Measurements from ENCODE around the gene RTP4. TPM values are rescaled to one million over a fixed set of nuclear protein-coding genes. Genes with fewer than 3 reads are reported as not detected.

Gene RTP4
- total and polyA plus RNA-seq, 2 of the 8 experiments (the other 6 are each of a cell fraction or from before 2014, with no cell fraction given), result not detected

DNA sequence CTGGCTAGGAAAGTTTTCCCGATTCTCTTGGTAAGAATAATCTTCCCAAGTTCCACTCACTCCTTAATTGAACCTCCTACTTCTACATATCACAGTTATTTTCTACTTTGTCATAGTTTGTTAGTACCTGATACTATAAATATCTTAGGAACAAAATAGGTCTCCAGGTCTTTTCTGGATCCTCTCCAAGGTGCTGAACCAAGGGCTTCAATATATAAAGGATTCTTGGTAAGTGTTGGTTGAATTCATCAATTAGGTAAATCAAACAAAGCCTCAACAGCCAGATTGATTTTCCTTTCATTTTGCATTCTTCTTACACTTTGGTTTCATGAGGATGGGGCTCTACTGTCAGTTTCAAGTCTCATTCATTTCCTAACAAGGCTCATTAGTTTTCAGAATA lies 27.6 kb upstream of the RTP4 start:
- Histone ChIP-seq H3K23me2 (ENCODE audit: low read depth, low read length) (no peaks in the 10 kb centered on the region), H2AK5ac (ENCODE audit: low read depth, low read length) (no peak overlapping the region), H4K91ac (replicated peaks; ENCODE audit: insufficient read length, low read length) (no peak overlapping the region), H4K20me1 (replicated peaks in 1 of 2; ENCODE audit: control insufficient read depth in 1 of 2, insufficient read depth in 2 of 2, low read length in 2 of 2) (no peaks in the 10 kb centered on the region), H3K23ac (ENCODE audit: insufficient read length) (no peak overlapping the region), H3K9me3 (ENCODE audit: insufficient read depth in 2 of 2, low read depth in 1 of 2, low read length in 1 of 2) (no peaks in the 10 kb centered on the region), H3K14ac (ENCODE audit: insufficient read length) (no peak overlapping the region), H3K9ac (replicated peaks in 1 of 4; ENCODE audit: extremely low read depth in 1 of 4, low read depth in 3 of 4, low read length in 3 of 4) (no peak overlapping the region), H3K4ac (replicated peaks; ENCODE audit: insufficient read length, low read depth, low read length) (no peak overlapping the region), H3K18ac (ENCODE audit: extremely low read depth, low read length) (no peak overlapping the region), H3K27me3 (replicated peaks in 1 of 4; ENCODE audit: control insufficient read depth in 3 of 4, extremely low read depth in 1 of 4, insufficient read depth in 3 of 4, low read length in 3 of 4) (no peaks in the 10 kb centered on the region), H3K79me2 (ENCODE audit: control insufficient read depth in 1 of 2, insufficient read depth in 2 of 2, low read length in 2 of 2) (no peaks in the 10 kb centered on the region), H3K4me2 (ENCODE audit: insufficient read depth in 1 of 2, low read depth in 2 of 2, low read length in 2 of 2) (no peak overlapping the region), H3K79me1 (ENCODE audit: low read depth, low read length) (no peaks in the 10 kb centered on the region), H3K36me3 (ENCODE audit: control insufficient read depth in 2 of 4, insufficient read depth in 4 of 4, low read length in 3 of 4) (no peaks in the 10 kb centered on the region), H4K8ac (ENCODE audit: extremely low read depth, insufficient read depth, low read length) (no peak overlapping the region), H3K27ac (ENCODE audit: low read depth, low read length) (no peak overlapping the region), H2BK120ac (replicated peaks; ENCODE audit: low read depth, low read length) (no peak overlapping the region), H4K5ac (ENCODE audit: insufficient read length, low read depth, low read length) (no peak overlapping the region), H2BK12ac (ENCODE audit: low read depth, low read length) (no peak overlapping the region), H3K4me1 (replicated peaks in 1 of 4; ENCODE audit: control insufficient read depth in 3 of 4, insufficient read depth in 4 of 4, low read length in 3 of 4) (no peaks in the 10 kb centered on the region), H2BK15ac (ENCODE audit: low read length) (no peak overlapping the region), H2BK5ac (ENCODE audit: low read depth, low read length) (no peak overlapping the region), H2AFZ (ENCODE audit: low read length) (no peak overlapping the region), H3K4me3 (ENCODE audit: extremely low read depth in 1 of 4, insufficient read depth in 2 of 4, low read depth in 3 of 4, low read length in 4 of 4) (no peak overlapping the region), H2BK20ac (ENCODE audit: low read length) (no peak overlapping the region), H3K56ac (replicated peaks; ENCODE audit: insufficient read length, low read depth, low read length) (no peak overlapping the region)
- no peak for DNase-seq (ENCODE audit: low read depth in 1 of 2, low spot score in 2 of 2)
- CTCF ChIA-PET (ENCODE audit: partially characterized antibody), result interaction anchor here (0.5 to 3.3 kb wide), 7 partner anchors 9 to 1418 kb away, joined by 3 to 7 read pairs (median 3); no protein-coding TSS in a partner anchor
- POLR2A ChIA-PET (ENCODE audit: partially characterized antibody), result no interaction called here
- no peak for FAIRE-seq
- TF ChIP-seq KDM5A (IDR thresholded peaks at IDR 0.05; ENCODE audit: low read length) (no peak), HDAC6 (IDR thresholded peaks at IDR 0.05; ENCODE audit: low read depth, low read length) (no peak), EP300 (IDR thresholded peaks at IDR 0.05; ENCODE audit: borderline replicate concordance in 1 of 2, low read depth in 2 of 2, low read length in 2 of 2) (no peak), TEAD4 (IDR thresholded peaks at IDR 0.05; ENCODE audit: low read depth, low read length) (no peak), SP2 (IDR thresholded peaks at IDR 0.05; ENCODE audit: low read length) (no peak), RAD21 (IDR thresholded peaks at IDR 0.05 in 1 of 2, conservative IDR thresholded peaks at IDR 0.05 in 1 of 2; ENCODE audit: low read depth in 2 of 2, low read length in 2 of 2) (no peak), EGR1 (IDR thresholded peaks at IDR 0.05; ENCODE audit: borderline replicate concordance, low read depth, low read length) (no peak)
- 87% methylated on average over 1 of the region's 1 CpG; no CpG with 5 or more reads in 1 of the 2 experiments for WGBS, 2 experiments (ENCODE audit: extremely low coverage in 1 of 2, insufficient coverage in 1 of 2, insufficient read length in 1 of 2, insufficient replicate concordance in 2 of 2, low coverage in 1 of 2, low lambda C conversion rate in 2 of 2, missing lambda C conversion rate in 1 of 2)
